GM19324 (cell line): ENCODE data around the gene TMPRSS11D.

Experiments
- ATAC-seq: cut with Tn5 transposase; IDR thresholded peaks from one replicate; pipeline ENCODE4 v1.9.1; 2021; ENCODE audit warnings: mild to moderate bottlenecking, moderate library complexity; ENCODE audit not compliant: unreplicated experiment, low FRiP score

Gene TMPRSS11D

DNA sequence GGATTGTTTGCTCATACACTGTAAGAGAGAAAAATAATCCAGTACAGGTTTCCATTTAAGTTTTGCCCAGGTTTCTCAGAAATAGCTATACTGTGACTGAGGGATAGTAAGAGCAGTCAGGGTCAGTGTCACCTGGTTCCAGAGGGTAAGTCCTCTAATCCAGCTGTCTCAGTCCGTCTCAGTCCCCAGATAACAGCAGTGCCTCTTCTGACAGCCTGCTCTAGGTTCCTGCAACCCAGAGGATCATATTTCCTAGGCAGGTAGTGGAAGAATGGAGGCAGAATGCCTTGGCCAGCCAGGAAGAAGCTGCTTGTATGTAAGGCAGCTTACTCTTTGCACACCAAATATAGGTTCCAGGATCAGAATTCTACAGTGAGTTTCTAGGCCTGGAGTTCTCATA lies 107.1 kb downstream of the TMPRSS11D start:
- ATAC-seq, result no peak
